Kidney (tissue), 14 donors: ENCODE results near the gene TJP1. TPM values are rescaled to one million over a fixed set of nuclear protein-coding genes. Genes with fewer than 3 reads are reported as not detected.
"Not testable (repeated sequence)": the region's sequence is repeated elsewhere in the genome, so short reads cannot be mapped to it uniquely, and the experiment has no call there.

Experiments
- DNase-seq, 5 donors: peaks; one replicate each; pipeline ENCODE4 v3.0.0-alpha.2; 2013 to 2020
- FAIRE-seq: peaks from 2 replicates; lab custom pipeline; 2012; peaks lifted over from hg19 to GRCh38; lab: Jason Lieb, UNC
- H3K27ac ChIP-seq, 2 donors: one replicate each; pipeline ENCODE4 v1.7.0; 2013; ENCODE audit warnings: low read depth in 2 of 2, low read length in 2 of 2, inconsistent platforms in 1 of 2
- H3K27me3 ChIP-seq: one replicate; pipeline ENCODE4 v1.7.1; 2013; ENCODE audit warnings: low read length, inconsistent platforms; ENCODE audit not compliant: control insufficient read depth, insufficient read depth
- H3K36me3 ChIP-seq, 3 donors: one replicate each; pipeline versions ENCODE4 v1.7.0 to v1.7.1; 2013; ENCODE audit warnings: low read length in 3 of 3, control low read depth in 1 of 3, inconsistent platforms in 1 of 3; ENCODE audit not compliant: insufficient read depth in 3 of 3, control insufficient read depth in 2 of 3
- H3K4me1 ChIP-seq, 3 donors: one replicate each; pipeline versions ENCODE4 v1.7.0 to v1.7.1; 2013; ENCODE audit warnings: low read length in 3 of 3, inconsistent platforms in 1 of 3, low read depth in 1 of 3; ENCODE audit not compliant: control insufficient read depth in 2 of 3, insufficient read depth in 2 of 3
- H3K4me3 ChIP-seq, 3 donors: one replicate each; pipeline versions ENCODE4 v1.7.0 to v1.8.1; 2013; ENCODE audit warnings: low read length in 3 of 3, control low read depth in 1 of 3, inconsistent platforms in 1 of 3
- H3K9ac ChIP-seq, 3 donors: one replicate each; pipeline versions ENCODE4 v1.7.0 to v1.7.1; 2013; ENCODE audit warnings: low read length in 3 of 3, control low read depth in 1 of 3, inconsistent platforms in 1 of 3
- H3K9me3 ChIP-seq, 3 donors: one replicate each; pipeline versions ENCODE4 v1.7.0 to v1.7.1; 2013; ENCODE audit warnings: low read length in 3 of 3, control low read depth in 1 of 3, inconsistent platforms in 1 of 3; ENCODE audit not compliant: control insufficient read depth in 2 of 3, insufficient read depth in 1 of 3
- intact Hi-C: fragments of 100-400 bp; cut with DNase I; formaldehyde crosslinking; loops from one replicate; pipeline ENCODE4 v1.11.1; 2022
- polyA plus RNA-seq: library from polyadenylated mRNA; stranded (reverse); fragments of 350-450 nt; fragmentation: Illumina TruSeq; extraction: RNeasy Lipid Tissue Mini Kit (QIAGEN cat#74804); gene quantifications from one replicate; pipeline ENCODE4 v1.2.3, GENCODE V29; 2014; ENCODE audit warnings: low read depth, low replicate concordance; ENCODE audit not compliant: insufficient read depth
- total RNA-seq: library from RNA; stranded (reverse); fragmentation: NEBNext Ultra II Directional; extraction: Animal tissue kit (Norgen Biotek cat#: 25700); gene quantifications from one replicate; pipeline ENCODE4 v1.2.1, GENCODE V29; 2021
- TF ChIP-seq, protein P1 (sequence below): IDR thresholded peaks from 3 replicates; pipeline ENCODE4 v1.5.1; 2012; ENCODE audit warnings: mild to moderate bottlenecking, moderate library complexity, borderline replicate concordance; ENCODE audit not compliant: insufficient read depth; ENCODE audit errors: extremely low read depth
- donor health status: control.
- donor health status: control.
- donor health status: control.
- donor health status: control.
- donor health status: control.
- donor health status: DM: yes; HTN: yes; CAD: no.
- donor health status: Normal renal cell carcinoma (clear cell type).

TJP1 gene
- total and polyA plus RNA-seq, 2 donors from 2014 or later, result 17.7 to 121 TPM

DNA sequence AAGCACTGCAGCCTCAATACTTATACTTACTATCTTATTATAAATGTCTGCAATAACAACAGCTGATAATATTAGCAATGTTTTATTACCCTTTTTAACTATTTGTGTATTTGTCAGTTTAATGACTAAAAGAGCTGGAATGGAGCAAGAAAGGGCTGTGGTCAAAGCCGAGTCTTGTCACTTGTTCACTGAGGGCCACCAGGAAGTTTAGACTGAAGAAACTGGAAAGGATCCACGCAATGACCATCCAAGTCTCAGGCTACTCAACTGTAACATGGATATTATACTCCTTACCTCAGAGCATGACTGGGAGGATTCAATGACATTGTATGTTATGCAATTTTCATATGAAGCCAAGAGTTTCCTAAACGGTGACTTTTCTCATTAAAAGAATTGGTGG lies 90.4 kb downstream of the TJP1 start:
- Histone ChIP-seq H3K36me3 (peaks cover 2 to 36% (median 14%) of the 10 kb centered on the region in 3 donors), H3K27ac (no peak overlapping the region), H3K27me3 (no peaks in the 10 kb centered on the region), H3K4me1 (peaks cover 0 to 3% (median 0%) of the 10 kb centered on the region in 3 donors), H3K4me3 (no peak overlapping the region), H3K9me3 (no peaks in the 10 kb centered on the region), H3K9ac (no peak overlapping the region)
- TF ChIP-seq, protein P1, sequence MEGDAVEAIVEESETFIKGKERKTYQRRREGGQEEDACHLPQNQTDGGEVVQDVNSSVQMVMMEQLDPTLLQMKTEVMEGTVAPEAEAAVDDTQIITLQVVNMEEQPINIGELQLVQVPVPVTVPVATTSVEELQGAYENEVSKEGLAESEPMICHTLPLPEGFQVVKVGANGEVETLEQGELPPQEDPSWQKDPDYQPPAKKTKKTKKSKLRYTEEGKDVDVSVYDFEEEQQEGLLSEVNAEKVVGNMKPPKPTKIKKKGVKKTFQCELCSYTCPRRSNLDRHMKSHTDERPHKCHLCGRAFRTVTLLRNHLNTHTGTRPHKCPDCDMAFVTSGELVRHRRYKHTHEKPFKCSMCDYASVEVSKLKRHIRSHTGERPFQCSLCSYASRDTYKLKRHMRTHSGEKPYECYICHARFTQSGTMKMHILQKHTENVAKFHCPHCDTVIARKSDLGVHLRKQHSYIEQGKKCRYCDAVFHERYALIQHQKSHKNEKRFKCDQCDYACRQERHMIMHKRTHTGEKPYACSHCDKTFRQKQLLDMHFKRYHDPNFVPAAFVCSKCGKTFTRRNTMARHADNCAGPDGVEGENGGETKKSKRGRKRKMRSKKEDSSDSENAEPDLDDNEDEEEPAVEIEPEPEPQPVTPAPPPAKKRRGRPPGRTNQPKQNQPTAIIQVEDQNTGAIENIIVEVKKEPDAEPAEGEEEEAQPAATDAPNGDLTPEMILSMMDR, result no peak
- intact Hi-C loops, result no loop called here
- DNase-seq (peak in 1 of 5 donors; percentile 11), FAIRE-seq (no peak)

DNA sequence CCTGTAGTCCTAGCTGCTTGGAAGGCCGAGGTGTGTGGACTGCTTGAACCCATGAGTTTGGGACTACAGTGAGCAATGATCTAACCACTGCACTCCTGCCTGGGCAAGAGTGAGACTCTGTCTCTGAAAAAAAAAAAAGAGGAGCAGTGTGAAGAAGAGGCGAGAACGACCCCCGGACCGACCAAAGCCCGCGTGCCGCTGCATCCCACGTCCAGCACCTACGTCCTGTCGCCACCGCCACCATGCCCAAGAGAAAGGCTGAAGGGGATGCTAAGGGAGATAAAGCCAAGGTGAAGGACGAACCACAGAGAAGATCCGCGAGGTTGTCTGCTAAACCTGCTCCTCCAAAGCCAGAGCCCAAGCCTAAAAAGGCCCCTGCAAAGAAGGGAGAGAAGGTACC lies 91.8 kb downstream of the TJP1 start:
- H3K27ac ChIP-seq, intact Hi-C loops, H3K9ac ChIP-seq, H3K27me3 ChIP-seq, H3K9me3 ChIP-seq, H3K4me1 ChIP-seq, H3K4me3 ChIP-seq, FAIRE-seq, DNase-seq: not testable (repeated sequence)
- peaks cover 2 to 41% (median 15%) of the 10 kb centered on the region in 3 donors for H3K36me3 ChIP-seq

DNA sequence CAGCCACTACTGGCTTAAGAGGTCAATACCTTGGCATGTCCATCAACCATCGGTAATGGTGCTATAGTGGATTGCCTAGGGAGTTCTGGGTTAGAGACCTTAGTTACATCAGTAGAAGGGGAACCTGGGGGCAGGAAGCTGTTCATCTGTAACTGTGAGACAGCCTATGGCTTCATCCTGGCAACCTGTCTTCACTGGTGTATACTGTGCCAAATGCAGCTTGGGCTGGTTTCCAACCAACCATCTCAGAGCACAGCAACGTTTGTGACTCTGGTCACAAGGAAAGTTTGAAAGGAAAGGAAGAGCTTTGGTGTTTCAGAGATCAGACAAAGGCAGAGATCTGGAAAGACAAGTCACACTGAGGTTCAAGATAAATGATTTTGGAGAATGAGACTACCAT lies 93.8 kb downstream of the TJP1 start:
- peaks cover 8 to 55% (median 16%) of the 10 kb centered on the region in 3 donors for H3K36me3 ChIP-seq
- intact Hi-C loops, result no loop called here
- H3K4me3 ChIP-seq, result no peak overlapping the region
- H3K27me3 ChIP-seq, result no peaks in the 10 kb centered on the region
- H3K4me1 ChIP-seq, result no peaks in the 10 kb centered on the region
- DNase-seq (no peak), FAIRE-seq (no peak)
- TF ChIP-seq, protein P1, result no peak
- H3K27ac ChIP-seq, result no peak overlapping the region
- no peak overlapping the region for H3K9ac ChIP-seq
- H3K9me3 ChIP-seq, result no peaks in the 10 kb centered on the region

DNA sequence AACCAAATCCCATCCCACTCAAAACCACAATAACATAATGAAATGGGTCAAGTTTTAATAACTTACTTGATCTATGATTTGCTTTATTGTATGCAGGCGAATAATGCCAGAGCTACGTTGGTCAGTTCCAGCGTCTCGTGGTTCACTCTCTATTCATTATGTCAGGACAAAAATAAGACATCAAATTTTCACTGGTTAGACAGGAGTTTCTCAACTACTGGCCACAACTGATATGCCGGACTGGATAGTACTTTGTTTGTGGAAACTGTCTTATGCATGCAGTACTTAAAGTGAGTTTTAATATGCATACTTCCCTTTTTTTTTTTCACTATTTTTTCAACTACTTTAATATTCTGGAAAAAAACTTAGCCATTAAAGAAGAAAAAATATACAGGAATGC lies 94.4 kb downstream of the TJP1 start:
- no peak for FAIRE-seq
- Histone ChIP-seq H3K27me3 (no peaks in the 10 kb centered on the region), H3K9ac (no peak overlapping the region), H3K27ac (no peak overlapping the region), H3K4me3 (no peak overlapping the region), H3K4me1 (no peaks in the 10 kb centered on the region), H3K9me3 (no peaks in the 10 kb centered on the region), H3K36me3 (peaks cover 11 to 58% (median 19%) of the 10 kb centered on the region in 3 donors)
- intact Hi-C loops, result no loop called here
- TF ChIP-seq, protein P1, result no peak
- DNase-seq, result no peak
